Progenitor cell of endocrine pancreas (in vitro differentiated cells): ENCODE results near the gene TBC1D32. TPM values are rescaled to one million over a fixed set of nuclear protein-coding genes. Genes with fewer than 3 reads are reported as not detected.

Source experiments
- DNase-seq: peaks from one replicate; pipeline ENCODE4 v3.0.0; 2021; ENCODE audit warnings: low spot score; ENCODE audit not compliant: unreplicated experiment
- H3K27ac Mint-ChIP-seq: 2 replicates; pipeline ENCODE4 v1.8.0; 2021; ENCODE audit warnings: mild to moderate bottlenecking, moderate library complexity, mixed read lengths
- H3K27me3 Mint-ChIP-seq: 2 replicates; pipeline ENCODE4 v1.8.0; 2021; ENCODE audit warnings: mixed read lengths
- H3K36me3 Mint-ChIP-seq: 2 replicates; pipeline ENCODE4 v1.8.0; 2022; ENCODE audit warnings: mixed read lengths; ENCODE audit not compliant: insufficient read depth
- H3K4me1 Mint-ChIP-seq: 2 replicates; pipeline ENCODE4 v1.8.0; 2021; ENCODE audit warnings: low read depth, mixed read lengths
- H3K4me3 Mint-ChIP-seq: 2 replicates; pipeline ENCODE4 v1.8.0; 2021; ENCODE audit warnings: low read depth, mild to moderate bottlenecking, moderate library complexity, mixed read lengths
- H3K9me3 Mint-ChIP-seq: 2 replicates; pipeline ENCODE4 v1.8.0; 2021; ENCODE audit warnings: low read depth, mixed read lengths
- total RNA-seq: library from RNA; stranded (reverse); gene quantifications from 2 replicates; pipeline ENCODE4 v1.2.1, GENCODE V29; 2021
- TF ChIP-seq, protein P1 (sequence below): fragments of 200-600 bp; sonication (generic); IDR thresholded peaks from one replicate; pipeline ENCODE4 v1.5.0; 2021; ENCODE audit warnings: antibody characterized with exemption, mild to moderate bottlenecking; ENCODE audit not compliant: unreplicated experiment

TBC1D32 gene
- total RNA-seq, 1 donor from 2014 or later: 15.4 TPM

DNA sequence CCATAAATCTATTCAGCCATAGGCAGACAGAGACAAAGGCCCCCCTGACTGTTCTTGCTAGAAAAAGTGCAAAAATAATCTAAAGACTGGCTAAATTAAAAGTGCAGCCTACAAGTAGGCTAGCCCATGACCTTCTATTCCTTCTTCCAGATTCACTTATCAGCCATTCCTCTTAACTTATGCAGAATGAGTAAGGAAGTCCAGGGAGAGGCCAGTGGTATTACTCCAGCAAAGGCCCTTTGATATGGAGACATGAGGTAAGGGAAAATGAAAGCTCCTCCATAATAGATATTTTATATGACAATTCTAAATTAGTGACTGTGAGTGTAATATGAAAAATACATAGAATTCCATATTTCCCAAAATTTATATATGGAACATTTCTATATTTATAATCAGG is 199.4 kb downstream of the TBC1D32 start:
- H3K36me3 Mint-ChIP-seq: no peaks in the 10 kb centered on the region

DNA sequence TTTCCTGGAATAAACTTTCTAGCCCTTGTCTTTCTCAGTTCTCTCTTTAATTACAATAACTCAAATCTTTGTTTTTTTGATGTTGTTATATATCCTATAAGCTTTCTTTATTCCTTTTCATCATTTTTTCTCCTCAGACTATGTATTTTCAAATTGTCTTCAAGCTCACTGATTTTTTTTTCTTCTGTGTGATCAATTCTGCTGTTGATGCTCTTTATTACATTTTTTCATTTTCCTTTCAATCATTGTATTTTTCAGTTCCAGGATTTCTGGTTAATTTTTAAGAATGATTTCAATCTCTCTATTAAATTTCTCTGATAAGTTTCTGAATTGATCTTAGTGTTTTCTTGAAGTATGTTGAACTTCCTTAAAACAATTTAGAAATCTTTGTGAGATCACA is 209.7 kb downstream of the TBC1D32 start:
- no peak for DNase-seq
- no peak overlapping the region for H3K27ac Mint-ChIP-seq
- no peak overlapping the region for H3K4me3 Mint-ChIP-seq
- no peaks in the 10 kb centered on the region for H3K27me3 Mint-ChIP-seq
- peaks cover 16% of the 10 kb centered on the region for H3K9me3 Mint-ChIP-seq
- TF ChIP-seq, protein P1, sequence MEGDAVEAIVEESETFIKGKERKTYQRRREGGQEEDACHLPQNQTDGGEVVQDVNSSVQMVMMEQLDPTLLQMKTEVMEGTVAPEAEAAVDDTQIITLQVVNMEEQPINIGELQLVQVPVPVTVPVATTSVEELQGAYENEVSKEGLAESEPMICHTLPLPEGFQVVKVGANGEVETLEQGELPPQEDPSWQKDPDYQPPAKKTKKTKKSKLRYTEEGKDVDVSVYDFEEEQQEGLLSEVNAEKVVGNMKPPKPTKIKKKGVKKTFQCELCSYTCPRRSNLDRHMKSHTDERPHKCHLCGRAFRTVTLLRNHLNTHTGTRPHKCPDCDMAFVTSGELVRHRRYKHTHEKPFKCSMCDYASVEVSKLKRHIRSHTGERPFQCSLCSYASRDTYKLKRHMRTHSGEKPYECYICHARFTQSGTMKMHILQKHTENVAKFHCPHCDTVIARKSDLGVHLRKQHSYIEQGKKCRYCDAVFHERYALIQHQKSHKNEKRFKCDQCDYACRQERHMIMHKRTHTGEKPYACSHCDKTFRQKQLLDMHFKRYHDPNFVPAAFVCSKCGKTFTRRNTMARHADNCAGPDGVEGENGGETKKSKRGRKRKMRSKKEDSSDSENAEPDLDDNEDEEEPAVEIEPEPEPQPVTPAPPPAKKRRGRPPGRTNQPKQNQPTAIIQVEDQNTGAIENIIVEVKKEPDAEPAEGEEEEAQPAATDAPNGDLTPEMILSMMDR: no peak
- peaks cover 20% of the 10 kb centered on the region for H3K36me3 Mint-ChIP-seq
- H3K4me1 Mint-ChIP-seq: no peaks in the 10 kb centered on the region

More for the DNA sequence above, 199.4 kb downstream of the TBC1D32 start:
- H3K4me3 Mint-ChIP-seq: no peak overlapping the region
- no peak for DNase-seq
- TF ChIP-seq, protein P1: no peak
- no peaks in the 10 kb centered on the region for H3K27me3 Mint-ChIP-seq
- H3K9me3 Mint-ChIP-seq: no peaks in the 10 kb centered on the region
- H3K27ac Mint-ChIP-seq: no peak overlapping the region
- peaks cover 6% of the 10 kb centered on the region for H3K4me1 Mint-ChIP-seq

DNA sequence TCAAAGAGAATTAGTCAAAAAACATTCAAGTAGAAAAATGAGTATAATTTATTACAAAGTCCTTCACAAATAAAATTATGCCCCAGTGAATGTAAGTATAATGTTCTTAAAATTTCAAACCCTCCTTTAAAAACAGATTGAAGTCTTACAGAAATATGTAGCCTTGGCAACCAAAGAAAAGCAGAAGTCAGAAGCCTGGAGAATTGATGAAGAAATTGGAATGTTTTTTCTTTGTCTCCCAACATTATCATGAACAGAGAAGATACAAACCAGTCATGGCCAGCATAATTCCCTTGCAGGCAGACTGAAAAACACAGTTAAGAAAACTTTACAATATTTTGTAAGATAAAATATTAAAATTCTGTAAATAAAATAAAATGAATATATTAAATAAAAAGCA is 221.9 kb downstream of the TBC1D32 start:
- Mint-ChIP-seq H3K4me1 (no peaks in the 10 kb centered on the region), H3K9me3 (no peaks in the 10 kb centered on the region), H3K36me3 (no peaks in the 10 kb centered on the region), H3K27me3 (no peaks in the 10 kb centered on the region), H3K27ac (no peak overlapping the region), H3K4me3 (no peak overlapping the region)
- TF ChIP-seq, protein P1: no peak
- DNase-seq: no peak

DNA sequence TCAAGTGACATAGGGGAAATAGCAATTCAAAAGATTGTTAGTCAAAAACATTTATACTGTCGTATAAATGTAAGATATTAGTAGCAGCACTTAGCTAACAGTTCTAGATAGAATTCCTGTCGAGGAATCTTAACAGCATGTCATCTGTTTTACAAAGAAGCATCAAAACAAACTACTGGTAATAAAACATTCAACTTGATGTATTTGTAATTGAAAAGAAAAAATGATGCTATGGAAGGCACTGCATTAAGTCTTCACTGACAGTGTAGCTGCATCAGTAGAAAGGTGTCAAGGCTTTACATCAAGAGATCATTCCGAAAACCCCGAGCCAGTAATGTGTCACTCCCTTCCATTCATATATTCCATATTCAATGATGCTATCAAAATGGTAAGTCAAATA is 223.5 kb downstream of the TBC1D32 start:
- Mint-ChIP-seq H3K4me1 (no peaks in the 10 kb centered on the region), H3K27me3 (no peaks in the 10 kb centered on the region), H3K36me3 (no peaks in the 10 kb centered on the region), H3K27ac (no peak overlapping the region), H3K9me3 (no peaks in the 10 kb centered on the region), H3K4me3 (no peak overlapping the region)
- no peak for DNase-seq
- TF ChIP-seq, protein P1: no peak

DNA sequence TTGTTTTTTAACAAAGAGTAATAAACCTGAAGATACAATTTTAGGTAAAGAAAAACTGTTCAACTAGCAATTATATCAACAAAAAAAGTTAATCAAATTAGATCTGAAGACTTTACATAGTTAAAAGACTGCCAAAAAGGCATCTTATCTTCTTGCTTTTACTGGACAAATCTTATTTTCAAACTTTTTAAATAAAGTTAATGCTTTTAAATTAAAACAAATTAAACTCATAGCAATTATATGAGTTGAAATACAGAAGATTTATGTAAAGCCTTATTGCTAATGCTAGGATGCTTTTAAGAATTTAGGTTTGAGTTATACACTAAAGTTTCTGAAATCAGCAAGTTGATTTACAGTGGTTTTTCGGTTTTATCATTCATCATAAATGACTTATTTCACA is 227.3 kb downstream of the TBC1D32 start:
- H3K4me1 Mint-ChIP-seq: no peaks in the 10 kb centered on the region
- DNase-seq: no peak
- H3K36me3 Mint-ChIP-seq: peaks cover 5% of the 10 kb centered on the region
- H3K27ac Mint-ChIP-seq: no peak overlapping the region
- H3K9me3 Mint-ChIP-seq: peaks cover 2% of the 10 kb centered on the region
- H3K27me3 Mint-ChIP-seq: no peaks in the 10 kb centered on the region
- TF ChIP-seq, protein P1: no peak
- no peak overlapping the region for H3K4me3 Mint-ChIP-seq
